Measurements from ENCODE around the gene TMEM106A. TPM values are rescaled to one million over a fixed set of nuclear protein-coding genes. Genes with fewer than 3 reads are reported as not detected.
"Not testable (repeated sequence)": the region's sequence is repeated elsewhere in the genome, so short reads cannot be mapped to it uniquely, and the experiment has no call there.

Gene TMEM106A, protein sequence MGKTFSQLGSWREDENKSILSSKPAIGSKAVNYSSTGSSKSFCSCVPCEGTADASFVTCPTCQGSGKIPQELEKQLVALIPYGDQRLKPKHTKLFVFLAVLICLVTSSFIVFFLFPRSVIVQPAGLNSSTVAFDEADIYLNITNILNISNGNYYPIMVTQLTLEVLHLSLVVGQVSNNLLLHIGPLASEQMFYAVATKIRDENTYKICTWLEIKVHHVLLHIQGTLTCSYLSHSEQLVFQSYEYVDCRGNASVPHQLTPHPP
- total RNA-seq, result 17.9 TPM
- long read RNA-seq, partial matches to known transcripts, result 2 of 13 reads
- long read RNA-seq, other reads (novel, unspliced or antisense), result 8 of 13 reads

DNA sequence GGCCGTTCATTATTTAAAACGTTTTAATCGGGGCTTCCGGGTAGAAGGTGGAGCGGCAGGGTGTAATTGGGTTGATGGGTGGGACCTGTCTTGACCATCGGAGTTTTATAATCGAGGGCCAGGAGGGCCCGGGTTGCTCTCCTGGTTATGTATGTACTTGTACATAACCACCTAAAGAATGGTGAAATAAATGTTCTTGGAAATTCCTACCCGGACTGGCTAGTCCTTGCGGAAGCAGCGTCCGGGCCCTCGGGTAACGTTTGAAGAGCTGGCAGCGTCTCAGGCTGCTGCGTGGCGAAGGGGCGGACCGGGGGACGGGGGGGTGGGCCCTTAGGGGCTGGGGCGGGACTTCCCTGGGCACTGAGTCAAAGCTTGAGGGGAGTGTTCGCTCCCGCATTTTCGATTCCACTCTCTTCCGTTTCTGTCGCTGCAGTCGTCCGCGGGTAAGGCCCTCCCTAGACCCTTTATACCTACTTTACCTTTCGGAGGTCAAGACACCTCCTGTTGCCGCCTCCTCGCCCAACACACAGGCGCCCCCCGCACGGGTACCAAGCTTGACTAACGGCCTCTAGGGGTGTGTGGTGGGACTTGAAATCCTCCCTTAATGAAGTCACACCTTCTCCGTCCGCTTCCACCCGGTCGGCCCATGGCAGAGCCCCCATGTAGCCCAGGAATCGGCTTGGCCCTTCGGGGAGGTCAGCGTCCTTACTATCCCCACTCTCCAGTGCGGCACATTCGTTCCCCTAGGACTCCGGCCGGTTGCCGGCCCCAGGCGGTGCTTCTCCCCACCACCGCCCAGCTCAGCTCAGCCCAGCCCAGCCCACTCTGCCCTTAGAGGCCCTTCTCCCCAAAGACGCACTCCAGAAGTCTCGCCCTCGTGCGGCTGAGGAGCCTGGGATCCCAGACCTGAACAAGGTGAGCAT is at the start of gene TMEM106A:
Gene TMEM106A, plus strand, starts transcription at position 396 of the 923 bp plus-strand sequence. CDS start 1,167 bp downstream, outside the sequence.
- Histone ChIP-seq H3K36me3 (peaks cover 59% of the 10 kb centered on the region), H3K4me1 (peaks cover 25% of the 10 kb centered on the region), H3K27me3 (ENCODE audit: low read depth) (no peaks in the 10 kb centered on the region), H3K4me3 (peak within 1 kb of the TSS; percentile 77), H3K27ac (peak within 1 kb of the TSS; percentile 88), H3K9me3 (no peaks in the 10 kb centered on the region)
- peak; percentile 88 for DNase-seq
- peak; percentile 95 to 96 for ATAC-seq
- TF ChIP-seq, protein P1, sequence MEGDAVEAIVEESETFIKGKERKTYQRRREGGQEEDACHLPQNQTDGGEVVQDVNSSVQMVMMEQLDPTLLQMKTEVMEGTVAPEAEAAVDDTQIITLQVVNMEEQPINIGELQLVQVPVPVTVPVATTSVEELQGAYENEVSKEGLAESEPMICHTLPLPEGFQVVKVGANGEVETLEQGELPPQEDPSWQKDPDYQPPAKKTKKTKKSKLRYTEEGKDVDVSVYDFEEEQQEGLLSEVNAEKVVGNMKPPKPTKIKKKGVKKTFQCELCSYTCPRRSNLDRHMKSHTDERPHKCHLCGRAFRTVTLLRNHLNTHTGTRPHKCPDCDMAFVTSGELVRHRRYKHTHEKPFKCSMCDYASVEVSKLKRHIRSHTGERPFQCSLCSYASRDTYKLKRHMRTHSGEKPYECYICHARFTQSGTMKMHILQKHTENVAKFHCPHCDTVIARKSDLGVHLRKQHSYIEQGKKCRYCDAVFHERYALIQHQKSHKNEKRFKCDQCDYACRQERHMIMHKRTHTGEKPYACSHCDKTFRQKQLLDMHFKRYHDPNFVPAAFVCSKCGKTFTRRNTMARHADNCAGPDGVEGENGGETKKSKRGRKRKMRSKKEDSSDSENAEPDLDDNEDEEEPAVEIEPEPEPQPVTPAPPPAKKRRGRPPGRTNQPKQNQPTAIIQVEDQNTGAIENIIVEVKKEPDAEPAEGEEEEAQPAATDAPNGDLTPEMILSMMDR (IDR thresholded peaks at IDR 0.05), result peak; percentile 38
- intact Hi-C loops (cut with DNase I), result no loop called here

DNA sequence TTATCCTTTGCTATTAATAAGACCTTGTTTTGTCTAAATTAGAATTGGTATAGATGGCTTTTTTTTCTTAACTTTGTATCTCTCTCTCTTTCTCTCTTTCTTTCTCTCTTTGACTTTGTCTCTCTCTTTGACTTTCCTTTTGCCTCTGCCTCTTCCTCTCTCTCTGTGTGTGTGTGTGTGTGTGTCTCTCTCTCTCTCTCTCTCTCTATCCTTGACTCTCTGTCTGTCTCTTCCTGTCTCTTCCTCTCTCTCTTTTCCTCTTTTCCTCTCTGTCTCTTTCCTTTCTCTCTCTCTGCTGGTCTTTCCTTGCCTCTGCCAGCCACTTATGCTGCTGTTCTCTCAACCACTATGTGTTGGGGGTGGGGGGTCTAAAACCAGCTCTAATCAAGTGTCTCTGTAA is 45.7 kb upstream of the TMEM106A start:
- H3K27ac ChIP-seq; ATAC-seq; H3K4me3 ChIP-seq; H3K27me3 ChIP-seq (ENCODE audit: low read depth); intact Hi-C loops (cut with DNase I); DNase-seq; H3K9me3 ChIP-seq: not testable (repeated sequence)
- peaks cover 12% of the 10 kb centered on the region for H3K4me1 ChIP-seq
- H3K36me3 ChIP-seq, result peaks cover 15% of the 10 kb centered on the region

DNA sequence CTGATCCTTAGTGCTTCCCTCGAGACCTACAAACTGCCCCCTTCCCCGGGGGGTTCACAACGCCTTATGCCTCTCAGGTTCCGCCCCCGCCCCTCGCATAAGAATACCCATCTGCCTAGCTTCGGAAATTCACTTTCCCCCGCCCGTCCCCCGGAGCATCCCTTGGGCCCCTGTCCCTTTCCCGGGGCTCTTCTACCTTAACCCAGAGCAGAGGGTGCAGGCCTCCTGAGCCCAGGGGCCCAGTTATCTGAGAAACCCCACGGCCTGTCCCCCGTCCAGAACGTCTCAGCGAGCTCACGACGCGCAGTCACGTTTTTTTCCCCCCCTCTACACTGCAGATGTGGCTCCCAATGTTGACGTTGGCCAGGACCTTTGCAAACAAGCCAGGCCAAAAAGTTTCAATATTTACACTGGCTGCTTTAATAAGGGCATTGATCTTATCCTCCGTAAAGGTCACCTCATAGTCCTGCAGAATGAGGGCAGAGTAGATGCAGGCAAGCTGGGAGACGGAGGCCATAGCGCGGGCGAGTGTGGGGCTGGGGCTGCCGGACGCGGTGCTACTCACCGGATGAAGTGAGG is 42.0 kb upstream of the TMEM106A start:
- Histone ChIP-seq H3K36me3 (peaks cover 6% of the 10 kb centered on the region), H3K9me3 (no peaks in the 10 kb centered on the region), H3K4me1 (peaks cover 41% of the 10 kb centered on the region), H3K27ac (peak overlapping the region; percentile 94), H3K4me3 (peak overlapping the region; percentile 64), H3K27me3 (ENCODE audit: low read depth) (no peaks in the 10 kb centered on the region)
- DNase-seq (peak; percentile 52), ATAC-seq (peak; percentile 16 to 35)
- TF ChIP-seq, protein P1 (IDR thresholded peaks at IDR 0.05), result no peak
- intact Hi-C loops (cut with DNase I), result no loop called here

DNA sequence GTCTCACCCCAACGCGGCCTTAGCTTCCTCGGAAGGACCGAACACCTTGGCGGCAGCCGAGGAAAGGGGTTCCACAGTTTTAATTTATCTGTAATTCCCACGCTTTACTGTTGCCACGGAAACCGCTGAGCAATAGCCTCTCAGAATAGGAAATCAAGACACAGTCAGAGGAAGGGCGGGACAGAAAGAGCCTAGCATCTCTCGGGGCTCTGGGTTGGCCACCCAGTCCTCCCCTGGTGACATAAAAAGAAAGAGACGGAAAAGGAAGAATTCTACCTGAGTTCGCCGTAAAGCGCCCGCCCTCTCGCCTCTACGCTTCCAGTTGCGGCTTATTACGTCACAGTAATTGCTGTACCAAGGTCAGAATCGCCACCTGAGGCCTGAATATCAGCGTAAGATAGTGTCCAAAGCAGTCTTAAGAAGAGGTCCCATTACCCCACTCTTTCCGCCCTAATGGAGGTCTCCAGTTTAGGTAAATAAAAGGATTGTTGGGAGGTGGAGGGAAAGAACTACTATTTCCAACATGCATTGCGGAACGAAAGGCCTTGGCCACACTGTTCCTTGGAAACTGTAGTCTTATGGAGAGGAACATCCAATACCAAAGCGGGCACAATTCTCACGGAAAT is 41.4 kb upstream of the TMEM106A start:
- Histone ChIP-seq H3K4me1 (peaks cover 47% of the 10 kb centered on the region), H3K27me3 (ENCODE audit: low read depth) (no peaks in the 10 kb centered on the region), H3K4me3 (peak overlapping the region; percentile 64)

DNA sequence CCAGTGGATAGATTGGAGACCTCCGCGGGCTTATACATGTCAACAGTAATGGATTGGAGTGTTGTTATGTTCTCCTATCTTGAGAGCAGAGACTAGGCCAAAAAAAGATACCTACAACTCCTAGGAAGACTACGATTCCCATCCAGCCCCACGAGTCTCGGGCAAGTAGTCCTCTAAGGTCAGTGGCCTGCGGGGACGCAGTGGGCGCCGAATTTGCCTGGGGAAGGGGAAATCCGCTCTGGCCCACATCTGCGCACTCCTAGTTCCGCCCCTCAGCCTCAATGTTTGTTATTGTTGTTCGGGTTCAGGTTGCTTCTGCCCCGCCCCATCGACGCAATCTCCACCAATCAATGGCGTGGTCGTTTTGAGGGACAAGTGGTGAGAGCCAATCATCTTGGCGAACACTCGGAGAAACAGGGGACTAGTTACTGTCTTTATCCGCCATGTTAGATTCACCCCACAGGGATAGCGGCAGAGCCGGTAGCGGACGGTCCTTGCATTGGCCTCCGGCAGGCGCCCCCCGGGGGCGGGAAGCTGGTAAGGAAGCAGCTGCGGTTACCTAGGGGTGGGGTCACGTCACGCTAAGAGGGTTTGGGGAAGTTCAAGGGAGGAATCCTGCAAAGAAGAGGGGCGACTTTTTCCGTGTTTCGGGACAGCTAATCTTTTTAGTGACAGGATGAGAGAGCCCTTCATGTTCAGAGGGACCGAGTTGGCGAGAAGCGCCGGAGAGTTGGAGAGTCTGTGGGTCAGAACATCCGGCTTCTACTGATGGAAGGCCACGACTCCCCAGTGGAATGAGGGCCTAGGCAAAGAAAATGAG is 40.7 kb upstream of the TMEM106A start, which contains the start of gene NBR1:
Gene NBR1, plus strand, starts transcription at position 449 of the 820 bp plus-strand sequence. CDS start 4,586 bp downstream, outside the sequence.
- intact Hi-C loops (cut with DNase I), result no loop called here
- Histone ChIP-seq H3K4me1 (peaks cover 55% of the 10 kb centered on the region), H3K27me3 (ENCODE audit: low read depth) (no peaks in the 10 kb centered on the region), H3K36me3 (peaks cover 16% of the 10 kb centered on the region), H3K4me3 (peak within 1 kb of the TSS; percentile 64), H3K27ac (peak within 1 kb of the TSS; percentile 94), H3K9me3 (no peaks in the 10 kb centered on the region)
- ATAC-seq, result peak; percentile 94 to 95
- DNase-seq, result peak; percentile 92
- TF ChIP-seq, protein P1 (IDR thresholded peaks at IDR 0.05), result peak; percentile 22

More for the DNA sequence above, 41.4 kb upstream of the TMEM106A start:
- Histone ChIP-seq H3K27ac (peak overlapping the region; percentile 94), H3K36me3 (peaks cover 9% of the 10 kb centered on the region), H3K9me3 (no peaks in the 10 kb centered on the region)
- DNase-seq, result peak; percentile 95
- intact Hi-C loops (cut with DNase I), result no loop called here
- ATAC-seq, result peak; percentile 95 to 96
- TF ChIP-seq, protein P1 (IDR thresholded peaks at IDR 0.05), result no peak

Measured in lower lobe of right lung (tissue), 2 donors.